Astrocyte (in vitro differentiated cells and primary cell): Measurements from ENCODE around the gene MET. TPM values are rescaled to one million over a fixed set of nuclear protein-coding genes. Genes with fewer than 3 reads are reported as not detected.
A peak's percentile ranks its signal among the peaks of the same experiment; 100 is the strongest.

Experiments used
- DNase-seq: peaks from one replicate; pipeline ENCODE4 v3.0.0-alpha.2; 2010; ENCODE audit warnings: low read depth
- FAIRE-seq: peaks from 2 replicates; lab custom pipeline; 2011; peaks lifted over from hg19 to GRCh38; lab: Jason Lieb, UNC
- H2AFZ ChIP-seq: 2 replicates; pipeline ENCODE4 v1.6.0; 2012; ENCODE audit warnings: low read depth, low read length, inconsistent platforms
- H3K27ac ChIP-seq: 2 replicates; pipeline ENCODE4 v1.5.1; 2011; ENCODE audit warnings: low read depth, low read length, inconsistent platforms
- H3K27me3 ChIP-seq: 2 replicates; pipeline ENCODE4 v1.6.0; 2011; ENCODE audit warnings: low read length, inconsistent platforms; ENCODE audit not compliant: insufficient read depth
- H3K36me3 ChIP-seq: 2 replicates; pipeline ENCODE4 v1.5.1; 2011; ENCODE audit warnings: low read length, inconsistent platforms; ENCODE audit not compliant: insufficient read depth
- H3K4me1 ChIP-seq: 2 replicates; pipeline ENCODE4 v1.5.1; 2011; ENCODE audit warnings: low read length, inconsistent platforms; ENCODE audit not compliant: insufficient read depth
- H3K4me2 ChIP-seq: 2 replicates; pipeline ENCODE4 v1.6.0; 2012; ENCODE audit warnings: low read length, inconsistent platforms
- H3K4me3 ChIP-seq: 2 replicates; pipeline ENCODE4 v1.5.1; 2011; ENCODE audit warnings: low read depth, mild to moderate bottlenecking, low read length, inconsistent platforms; ENCODE audit not compliant: insufficient read depth
- H3K79me2 ChIP-seq: 2 replicates; pipeline ENCODE4 v1.6.0; 2012; ENCODE audit warnings: mild to moderate bottlenecking, low read length, inconsistent platforms; ENCODE audit not compliant: insufficient read depth
- H3K9ac ChIP-seq: 2 replicates; pipeline ENCODE4 v1.6.0; 2012; ENCODE audit warnings: mild to moderate bottlenecking, low read length, inconsistent platforms
- H3K9me3 ChIP-seq: 2 replicates; pipeline ENCODE4 v1.5.1; 2012; ENCODE audit warnings: low read depth, mild to moderate bottlenecking, low read length, inconsistent platforms; ENCODE audit not compliant: insufficient read depth
- H4K20me1 ChIP-seq: 2 replicates; pipeline ENCODE4 v1.6.0; 2012; ENCODE audit warnings: low read length, inconsistent platforms; ENCODE audit not compliant: insufficient read depth
- H3K27ac Mint-ChIP-seq: one replicate; pipeline ENCODE4 v1.8.0; 2021; ENCODE audit warnings: mild to moderate bottlenecking, mixed read lengths; ENCODE audit not compliant: unreplicated experiment
- H3K27me3 Mint-ChIP-seq: one replicate; pipeline ENCODE4 v1.8.0; 2021; ENCODE audit warnings: low read depth, mixed read lengths; ENCODE audit not compliant: unreplicated experiment
- H3K36me3 Mint-ChIP-seq: one replicate; pipeline ENCODE4 v1.8.0; 2021; ENCODE audit warnings: low read depth, mixed read lengths; ENCODE audit not compliant: unreplicated experiment
- H3K4me1 Mint-ChIP-seq: one replicate; pipeline ENCODE4 v1.8.0; 2021; ENCODE audit warnings: low read depth, mixed read lengths; ENCODE audit not compliant: unreplicated experiment
- H3K4me3 Mint-ChIP-seq: one replicate; pipeline ENCODE4 v1.8.0; 2021; ENCODE audit warnings: mild to moderate bottlenecking, moderate library complexity, mixed read lengths; ENCODE audit not compliant: unreplicated experiment
- H3K9me3 Mint-ChIP-seq: one replicate; pipeline ENCODE4 v1.8.0; 2021; ENCODE audit warnings: mild to moderate bottlenecking, mixed read lengths; ENCODE audit not compliant: unreplicated experiment
- EZH2 ChIP-seq: IDR thresholded peaks from 2 replicates; pipeline ENCODE4 v1.6.1; 2012; ENCODE audit warnings: mild to moderate bottlenecking, low read length, inconsistent platforms; ENCODE audit not compliant: insufficient read depth
- total RNA-seq: library from RNA; stranded (reverse); gene quantifications from 2 replicates; pipeline ENCODE4 v1.2.1, GENCODE V29; 2021
- TF ChIP-seq, protein P1 (sequence below): IDR thresholded peaks from 2 replicates; pipeline ENCODE4 v1.5.1; 2011; ENCODE audit warnings: low read depth, mild to moderate bottlenecking, inconsistent platforms, low read length, moderate library complexity; ENCODE audit not compliant: insufficient read depth

Gene MET
- total RNA-seq, 1 donor from 2014 or later, result 8.2 TPM

- TF ChIP-seq, protein P1, sequence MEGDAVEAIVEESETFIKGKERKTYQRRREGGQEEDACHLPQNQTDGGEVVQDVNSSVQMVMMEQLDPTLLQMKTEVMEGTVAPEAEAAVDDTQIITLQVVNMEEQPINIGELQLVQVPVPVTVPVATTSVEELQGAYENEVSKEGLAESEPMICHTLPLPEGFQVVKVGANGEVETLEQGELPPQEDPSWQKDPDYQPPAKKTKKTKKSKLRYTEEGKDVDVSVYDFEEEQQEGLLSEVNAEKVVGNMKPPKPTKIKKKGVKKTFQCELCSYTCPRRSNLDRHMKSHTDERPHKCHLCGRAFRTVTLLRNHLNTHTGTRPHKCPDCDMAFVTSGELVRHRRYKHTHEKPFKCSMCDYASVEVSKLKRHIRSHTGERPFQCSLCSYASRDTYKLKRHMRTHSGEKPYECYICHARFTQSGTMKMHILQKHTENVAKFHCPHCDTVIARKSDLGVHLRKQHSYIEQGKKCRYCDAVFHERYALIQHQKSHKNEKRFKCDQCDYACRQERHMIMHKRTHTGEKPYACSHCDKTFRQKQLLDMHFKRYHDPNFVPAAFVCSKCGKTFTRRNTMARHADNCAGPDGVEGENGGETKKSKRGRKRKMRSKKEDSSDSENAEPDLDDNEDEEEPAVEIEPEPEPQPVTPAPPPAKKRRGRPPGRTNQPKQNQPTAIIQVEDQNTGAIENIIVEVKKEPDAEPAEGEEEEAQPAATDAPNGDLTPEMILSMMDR, result no peak
- no peak for TF ChIP-seq EZH2
- no peaks in the 10 kb centered on the region for H3K9me3 ChIP-seq
- no peak overlapping the region for H3K27ac Mint-ChIP-seq
- H3K9me3 Mint-ChIP-seq, result no peaks in the 10 kb centered on the region
- FAIRE-seq, result no peak
- no peaks in the 10 kb centered on the region for H3K27me3 Mint-ChIP-seq
- H4K20me1 ChIP-seq, result no peaks in the 10 kb centered on the region
- no peak overlapping the region for H3K4me3 ChIP-seq
- no peak for DNase-seq
- no peaks in the 10 kb centered on the region for H3K36me3 ChIP-seq
- H3K36me3 Mint-ChIP-seq, result no peaks in the 10 kb centered on the region
- H3K27me3 ChIP-seq, result no peaks in the 10 kb centered on the region
- H3K4me3 Mint-ChIP-seq, result no peak overlapping the region
- peaks cover 13% of the 10 kb centered on the region for H3K4me1 ChIP-seq
- no peak overlapping the region for H2AFZ ChIP-seq
- H3K27ac ChIP-seq, result no peak overlapping the region
- no peak overlapping the region for H3K9ac ChIP-seq
- H3K4me2 ChIP-seq, result no peak overlapping the region
- peaks cover 11% of the 10 kb centered on the region for H3K4me1 Mint-ChIP-seq
- no peaks in the 10 kb centered on the region for H3K79me2 ChIP-seq
These were observed 135.1 kb downstream of the MET start for GRCh38 chr7:116807011-116807560.

- peaks cover 6% of the 10 kb centered on the region for H3K4me1 Mint-ChIP-seq
- no peaks in the 10 kb centered on the region for H3K79me2 ChIP-seq
- H4K20me1 ChIP-seq, result no peaks in the 10 kb centered on the region
- H3K27me3 Mint-ChIP-seq, result no peaks in the 10 kb centered on the region
- H3K4me3 ChIP-seq, result no peak overlapping the region
- peak; percentile 50 for FAIRE-seq
- no peak overlapping the region for H3K27ac Mint-ChIP-seq
- no peaks in the 10 kb centered on the region for H3K9me3 Mint-ChIP-seq
- H3K36me3 Mint-ChIP-seq, result no peaks in the 10 kb centered on the region
- no peaks in the 10 kb centered on the region for H3K4me1 ChIP-seq
- no peak overlapping the region for H3K4me3 Mint-ChIP-seq
- H3K36me3 ChIP-seq, result no peaks in the 10 kb centered on the region
- DNase-seq, result peak; percentile 40
- H3K9me3 ChIP-seq, result no peaks in the 10 kb centered on the region
- TF ChIP-seq EZH2, result no peak
- TF ChIP-seq, protein P1, result peak; percentile 66
- no peaks in the 10 kb centered on the region for H3K27me3 ChIP-seq
- H3K4me2 ChIP-seq, result no peak overlapping the region
- H3K9ac ChIP-seq, result no peak overlapping the region
- no peak overlapping the region for H3K27ac ChIP-seq
- H2AFZ ChIP-seq, result no peak overlapping the region
These were observed 137.8 kb downstream of the MET start for GRCh38 chr7:116809636-116810266.
